Fibroblast of mammary gland (primary cell): Measurements from ENCODE around the gene MRPS26.
A peak's percentile ranks its signal among the peaks of the same experiment; 100 is the strongest.

ENCODE experiments used
- DNase-seq: peaks from one replicate; pipeline ENCODE4 v3.0.0-alpha.2; 2010; ENCODE audit warnings: low read depth
- H3K4me3 ChIP-seq: 2 replicates; pipeline ENCODE4 v1.5.1; 2011; ENCODE audit warnings: low read depth, mild to moderate bottlenecking, low read length, moderate library complexity; ENCODE audit not compliant: control insufficient read depth
- CTCF ChIP-seq: conservative IDR thresholded peaks from 2 replicates; pipeline ENCODE4 v1.5.1; 2011; ENCODE audit warnings: low read depth, low read length, inconsistent platforms; ENCODE audit not compliant: control insufficient read depth, insufficient read depth

MRPS26 gene

GRCh38 chr20:3077618-3078134 lies 31.8 kb downstream of the MRPS26 start:
- DNase-seq: no peak
- H3K4me3 ChIP-seq: no peak overlapping the region
- TF ChIP-seq CTCF: no peak

DNA sequence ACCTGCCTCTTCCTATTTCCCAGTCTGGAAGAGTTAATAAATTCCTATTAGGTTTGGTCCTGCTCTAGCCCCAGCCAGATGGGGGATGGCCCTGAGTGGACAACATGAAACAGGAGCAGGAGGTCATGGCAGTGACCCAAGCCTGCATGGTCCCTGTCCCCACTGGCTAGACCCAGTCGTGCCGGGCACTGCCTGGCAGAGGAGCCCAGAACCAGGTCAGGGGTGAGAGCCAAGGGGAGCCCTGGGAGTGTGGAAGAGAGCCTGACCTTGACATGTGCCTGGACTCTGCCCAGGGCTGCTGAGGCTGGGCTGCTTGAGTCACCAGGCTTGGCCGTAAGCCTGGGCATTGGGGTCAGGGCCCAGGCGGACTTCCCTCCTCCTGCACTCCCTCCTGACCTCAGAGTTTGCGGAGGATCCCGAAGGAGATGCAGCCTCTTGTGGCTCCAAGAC lies 35.1 kb downstream of the MRPS26 start:
- TF ChIP-seq CTCF: no peak
- H3K4me3 ChIP-seq: no peak overlapping the region
- peak; percentile 88 for DNase-seq

DNA sequence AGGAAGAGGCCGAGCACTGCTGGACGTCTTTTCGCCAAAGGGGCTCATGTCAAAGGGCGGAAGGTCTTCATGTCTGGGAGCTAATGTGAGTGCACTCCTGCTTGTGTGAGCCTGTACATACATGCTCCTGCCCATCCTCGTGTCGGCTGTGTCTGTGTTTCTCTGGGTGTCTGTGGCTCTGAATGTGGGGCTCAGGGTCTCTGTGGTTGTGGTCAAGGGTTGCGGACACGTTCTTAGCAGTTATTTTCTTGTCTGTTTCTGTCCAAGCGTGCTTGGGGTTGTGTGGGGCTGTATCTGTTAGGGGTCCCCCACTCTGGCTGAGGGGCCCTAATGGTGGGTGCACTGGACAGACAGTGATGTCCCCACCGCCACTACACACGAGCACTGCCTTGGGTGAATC lies 35.8 kb downstream of the MRPS26 start:
- no peak overlapping the region for H3K4me3 ChIP-seq

GRCh38 chr20:3082306-3082951 lies 36.6 kb downstream of the MRPS26 start:
- no peak for DNase-seq
- H3K4me3 ChIP-seq: no peak overlapping the region
- no peak for TF ChIP-seq CTCF

More for the DNA sequence above, 35.8 kb downstream of the MRPS26 start:
- TF ChIP-seq CTCF: no peak
- no peak for DNase-seq

DNA sequence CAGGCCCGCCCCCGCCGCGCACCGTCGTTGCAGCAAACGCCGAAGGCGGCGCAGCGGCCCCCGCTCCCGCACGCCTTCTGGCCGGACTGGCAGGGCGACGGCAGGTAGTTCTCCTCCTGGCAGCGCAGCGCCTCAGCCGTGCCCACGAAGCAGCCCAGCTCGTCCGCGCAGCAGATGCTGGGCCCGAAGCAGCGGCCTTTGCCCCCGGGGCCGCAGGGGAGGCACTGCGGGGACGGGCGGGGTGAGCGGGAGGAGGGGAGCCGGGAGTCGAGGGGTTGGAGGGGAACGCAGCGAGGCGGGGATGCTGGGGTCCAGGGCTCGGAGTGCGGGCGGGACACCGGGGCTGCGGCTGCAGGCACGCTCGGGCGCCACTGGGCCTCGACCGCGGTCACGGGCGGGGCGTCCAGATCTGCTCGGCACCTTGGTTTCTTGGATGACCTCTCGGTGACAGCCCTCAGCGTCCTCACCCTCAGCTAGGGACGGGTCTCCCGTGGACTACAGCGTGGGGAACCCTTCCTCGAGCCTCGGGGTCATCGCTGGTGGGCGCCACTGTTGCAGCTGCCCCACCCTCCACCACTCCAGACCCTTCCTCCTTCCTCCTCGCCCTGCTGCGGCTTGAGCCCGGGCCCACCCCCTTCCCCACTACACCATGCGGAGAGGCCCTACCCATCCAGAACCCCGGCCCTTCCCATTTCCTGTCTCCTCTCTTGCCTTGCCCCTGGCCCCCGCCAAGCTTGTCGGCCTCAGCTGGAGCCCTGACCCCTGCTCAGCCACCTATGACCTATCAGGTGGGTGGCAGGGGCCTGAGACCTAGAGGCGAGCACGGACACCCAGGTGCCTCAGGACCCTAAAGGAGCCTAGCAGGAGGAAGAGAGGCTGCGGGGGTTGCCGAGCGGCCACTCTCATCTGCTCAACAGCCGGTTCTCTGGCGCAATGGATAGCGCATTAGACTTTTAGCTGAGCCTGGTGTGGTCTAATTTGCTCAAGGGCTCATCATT lies 37.4 kb downstream of the MRPS26 start:
- no peak for DNase-seq
- H3K4me3 ChIP-seq: no peak overlapping the region
- no peak for TF ChIP-seq CTCF

- TF ChIP-seq CTCF: no peak
- no peak for DNase-seq
- H3K4me3 ChIP-seq: no peak within 1 kb of the TSS
These were observed 38.6 kb downstream of the MRPS26 start, which contains the start of gene AVP for GRCh38 chr20:3084283-3084985. TSS of gene AVP (minus strand) at chr20:3084724. CDS start at chr20:3084674, 50 bp downstream.
